Stimulated activated CD8-positive, alpha-beta memory T cell treated with anti-CD3 and anti-CD28 coated beads, Interleukin-15, amount 100 ng/mL, for 4 hours (primary cell): Measurements from ENCODE around the gene TAS2R8.
"Not testable (repeated sequence)": the region's sequence is repeated elsewhere in the genome, so short reads cannot be mapped to it uniquely, and the experiment has no call there.

Source experiments
- DNase-seq, 2 donors: peaks; one replicate each; pipeline ENCODE4 v3.0.0-alpha.2; 2020; ENCODE audit warnings: low read depth in 2 of 2

Gene TAS2R8

GRCh38 chr12:10807186-10807585, at the start of gene TAS2R8:
TSS of gene TAS2R8 (minus strand) at chr12:10807286. CDS start at chr12:10806980, 306 bp downstream.
- no peak for DNase-seq

GRCh38 chr12:10855807-10856206, 48.7 kb upstream of the TAS2R8 start:
- DNase-seq, result no peak

GRCh38 chr12:10853776-10854175, 46.7 kb upstream of the TAS2R8 start:
- DNase-seq, result no peak

GRCh38 chr12:10851243-10851858, 44.3 kb upstream of the TAS2R8 start:
- no peak for DNase-seq

- no peak for DNase-seq
Measured at GRCh38 chr12:10849425-10849878, 42.4 kb upstream of the TAS2R8 start, which contains the start of gene PRR4. TSS of gene PRR4 (minus strand) at chr12:10849475. CDS start at chr12:10849437, 38 bp downstream.

GRCh38 chr12:10847744-10848143, 40.7 kb upstream of the TAS2R8 start:
- DNase-seq, result no peak

GRCh38 chr12:10842862-10843261, 35.8 kb upstream of the TAS2R8 start:
- DNase-seq, result no peak

GRCh38 chr12:10838461-10838860, 31.4 kb upstream of the TAS2R8 start:
- no peak for DNase-seq

GRCh38 chr12:10829994-10830393, 22.9 kb upstream of the TAS2R8 start:
- DNase-seq, result no peak

GRCh38 chr12:10826258-10826657, 19.2 kb upstream of the TAS2R8 start, which contains the start of gene TAS2R10:
TSS of gene TAS2R10 (minus strand) at chr12:10826358. CDS start at chr12:10826269, 89 bp downstream.
- DNase-seq, result no peak

GRCh38 chr12:10824957-10825356, 17.9 kb upstream of the TAS2R8 start:
- no peak for DNase-seq

- no peak for DNase-seq
Measured at GRCh38 chr12:10811883-10812536, 4.9 kb upstream of the TAS2R8 start.

GRCh38 chr12:10810068-10810467, 3.0 kb upstream of the TAS2R8 start, which contains the start of gene TAS2R9:
TSS of gene TAS2R9 (minus strand) at chr12:10810168. CDS start at chr12:10810075, 93 bp downstream.
- DNase-seq, result no peak

- no peak for DNase-seq
Measured at GRCh38 chr12:10802587-10802986, 4.5 kb downstream of the TAS2R8 start, which contains the start of gene TAS2R7. TSS of gene TAS2R7 (minus strand) at chr12:10802627. CDS start at chr12:10802570, 57 bp downstream.

- DNase-seq, result no peak
Measured at GRCh38 chr12:10801741-10802140, 5.3 kb downstream of the TAS2R8 start.

- no peak for DNase-seq
Measured at GRCh38 chr12:10794222-10794621, 12.9 kb downstream of the TAS2R8 start.

- DNase-seq, result not testable (repeated sequence)
Measured at GRCh38 chr12:10791769-10792168, 15.3 kb downstream of the TAS2R8 start.

- DNase-seq, result no peak
Measured at GRCh38 chr12:10783252-10783651, 23.8 kb downstream of the TAS2R8 start.

GRCh38 chr12:10779103-10779502, 28.0 kb downstream of the TAS2R8 start:
- DNase-seq, result no peak

- DNase-seq, result no peak
Measured at GRCh38 chr12:10771132-10771733, 35.9 kb downstream of the TAS2R8 start.

GRCh38 chr12:10759657-10760056, 47.4 kb downstream of the TAS2R8 start:
- no peak for DNase-seq

- DNase-seq, result no peak
Measured at GRCh38 chr12:10756194-10756593, 50.9 kb downstream of the TAS2R8 start.
